Prostate gland (tissue), 2 donors: Measurements from ENCODE around the gene ZNF217.

ENCODE experiments used
- POLR2A ChIP-seq: fragments of 450-650 bp; IDR thresholded peaks from one replicate; pipeline ENCODE4 v1.6.1; 2016; ENCODE audit warnings: antibody characterized with exemption, mild to moderate bottlenecking
- TF ChIP-seq, protein P1 (sequence below), 4 experiments: fragments of 200-600 bp in 2 of 4; fragments of 450-650 bp in 2 of 4; sonication (generic) in 2 of 4; IDR thresholded peaks; 1 replicate in 3 of 4; 2 replicates in 1 of 4; pipeline ENCODE4 v1.5.1; 2016 to 2019; ENCODE audit warnings: antibody characterized with exemption in 4 of 4, mild to moderate bottlenecking in 2 of 4, moderate library complexity in 2 of 4

GRCh38 chr20:53623134-53623453 lies 29.5 kb upstream of the ZNF217 start:
- TF ChIP-seq, protein P1, sequence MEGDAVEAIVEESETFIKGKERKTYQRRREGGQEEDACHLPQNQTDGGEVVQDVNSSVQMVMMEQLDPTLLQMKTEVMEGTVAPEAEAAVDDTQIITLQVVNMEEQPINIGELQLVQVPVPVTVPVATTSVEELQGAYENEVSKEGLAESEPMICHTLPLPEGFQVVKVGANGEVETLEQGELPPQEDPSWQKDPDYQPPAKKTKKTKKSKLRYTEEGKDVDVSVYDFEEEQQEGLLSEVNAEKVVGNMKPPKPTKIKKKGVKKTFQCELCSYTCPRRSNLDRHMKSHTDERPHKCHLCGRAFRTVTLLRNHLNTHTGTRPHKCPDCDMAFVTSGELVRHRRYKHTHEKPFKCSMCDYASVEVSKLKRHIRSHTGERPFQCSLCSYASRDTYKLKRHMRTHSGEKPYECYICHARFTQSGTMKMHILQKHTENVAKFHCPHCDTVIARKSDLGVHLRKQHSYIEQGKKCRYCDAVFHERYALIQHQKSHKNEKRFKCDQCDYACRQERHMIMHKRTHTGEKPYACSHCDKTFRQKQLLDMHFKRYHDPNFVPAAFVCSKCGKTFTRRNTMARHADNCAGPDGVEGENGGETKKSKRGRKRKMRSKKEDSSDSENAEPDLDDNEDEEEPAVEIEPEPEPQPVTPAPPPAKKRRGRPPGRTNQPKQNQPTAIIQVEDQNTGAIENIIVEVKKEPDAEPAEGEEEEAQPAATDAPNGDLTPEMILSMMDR (IDR thresholded peaks at IDR 0.05) = no peak
- TF ChIP-seq POLR2A = no peak
